Spleen (tissue), 11 donors: ENCODE data around the gene FAM120B. TPM values are rescaled to one million over a fixed set of nuclear protein-coding genes. Genes with fewer than 3 reads are reported as not detected.

Source experiments
- DNase-seq: peaks from one replicate; pipeline ENCODE4 v3.0.0-alpha.2; 2020
- H3K27ac ChIP-seq, 8 donors: fragments of 200-600 bp; sonication (generic) in 7 of 8; 1 replicate in 4 of 8; 2 replicates in 4 of 8; pipeline versions ENCODE4 v1.5.0 to v1.8.0; 2016 to 2021; ENCODE audit warnings: inconsistent platforms in 4 of 8, mild to moderate bottlenecking in 4 of 8, moderate library complexity in 1 of 8
- H3K27me3 ChIP-seq, 7 donors: fragments of 200-600 bp; sonication (generic) in 6 of 7; replicated peaks in 1 of 7; 1 replicate in 4 of 7; 2 replicates in 3 of 7; pipeline versions ENCODE4 v1.5.0 to v1.8.0; 2016 to 2021; ENCODE audit warnings: inconsistent platforms in 3 of 7, mild to moderate bottlenecking in 1 of 7
- H3K36me3 ChIP-seq, 6 donors: fragments of 200-600 bp; sonication (generic) in 5 of 6; 1 replicate in 4 of 6; 2 replicates in 2 of 6; pipeline versions ENCODE4 v1.5.0 to v1.8.0; 2016 to 2021; ENCODE audit warnings: inconsistent platforms in 2 of 6
- H3K4me1 ChIP-seq, 6 donors: fragments of 200-600 bp; sonication (generic) in 5 of 6; 1 replicate in 3 of 6; 2 replicates in 3 of 6; pipeline versions ENCODE4 v1.5.0 to v1.8.0; 2016 to 2021; ENCODE audit warnings: inconsistent platforms in 3 of 6
- H3K4me3 ChIP-seq, 8 donors: fragments of 200-600 bp; sonication (generic) in 7 of 8; 1 replicate in 4 of 8; 2 replicates in 4 of 8; pipeline versions ENCODE4 v1.5.0 to v1.8.0; 2016 to 2021; ENCODE audit warnings: inconsistent platforms in 4 of 8, mild to moderate bottlenecking in 4 of 8, moderate library complexity in 2 of 8
- H3K9me3 ChIP-seq, 8 donors: fragments of 200-600 bp; sonication (generic) in 7 of 8; 1 replicate in 4 of 8; 2 replicates in 4 of 8; pipeline versions ENCODE4 v1.5.0 to v1.8.0; 2016 to 2021; ENCODE audit warnings: inconsistent platforms in 4 of 8
- CTCF ChIP-seq, 11 experiments: fragments of 200-600 bp in 7 of 11; fragments of 450-650 bp in 4 of 11; sonication (generic) in 4 of 11; IDR thresholded peaks in 8 of 11; conservative IDR thresholded peaks in 3 of 11; 1 replicate in 7 of 11; 2 replicates in 4 of 11; pipeline versions ENCODE4 v1.4.0 to v1.8.0; 2016 to 2021; ENCODE audit warnings: antibody characterized with exemption in 11 of 11, inconsistent platforms in 4 of 11, mild to moderate bottlenecking in 1 of 11
- POLR2A ChIP-seq, 3 donors: fragments of 450-650 bp; IDR thresholded peaks; one replicate each; pipeline ENCODE4 v1.5.1; 2017; ENCODE audit warnings: antibody characterized with exemption in 3 of 3, mild to moderate bottlenecking in 1 of 3
- POLR2AphosphoS5 ChIP-seq, 3 donors: sonication (generic); formaldehyde crosslinking; IDR thresholded peaks; one replicate each; pipeline ENCODE4 v1.5.1; 2017; ENCODE audit warnings: antibody characterized with exemption in 3 of 3
- WGBS, 5 donors: extraction: QIAGEN DNeasy Blood & Tissue Kit in 3 of 5; methylation state at CpG; one replicate each; pipeline versions ENCODE4 v1.1.5 to v1.1.7; 2013 to 2018; 5-methylcytosine and 5-hydroxymethylcytosine counted together
- intact Hi-C: fragments of 100-400 bp; cut with DNase I; formaldehyde crosslinking; loops from one replicate; pipeline ENCODE4 v1.15.0; 2023; ENCODE audit warnings: low total_unique reads
- polyA plus RNA-seq, 3 donors: library from polyadenylated mRNA; stranded (reverse); fragments of 200-250 nt; gene quantifications; one replicate each; pipeline ENCODE4 v1.2.1, GENCODE V29; 2013
- total RNA-seq, 7 donors: library from RNA; depleted of rRNA in 3 of 7; stranded (reverse); fragments of >200 nt in 3 of 7; fragmentation: NEBNext Ultra II Directional in 4 of 7; extraction: Animal tissue kit (Norgen Biotek cat#: 25700) in 4 of 7; gene quantifications; one replicate each; pipeline versions ENCODE4 v1.1.0 to v1.2.1, GENCODE V29; 2016 to 2021
- donor health status: healthy with polysubstance abuse.
- donor health status: DM: no; HTN: no; CAD: no; lungs with moderate emphysema.
- donor health status: DM: no; HTN: no; CAD: no.
- donor health status: Bipolar disorder and iron deficiency.
- donor health status: healthy.
- donor health status: DM: no; HTN: no; CAD: no.
- donor health status: DM: yes; HTN: yes; CAD: no.

The FAM120B gene
- total and polyA plus RNA-seq, 10 donors = 7.6 to 41.2 (median 26.8) TPM

- Histone ChIP-seq H3K4me3 (no peak overlapping the region), H3K4me1 (no peaks in the 10 kb centered on the region), H3K27me3 (no peaks in the 10 kb centered on the region), H3K27ac (no peak overlapping the region), H3K9me3 (no peaks in the 10 kb centered on the region), H3K36me3 (peaks cover 2 to 93% (median 66%) of the 10 kb centered on the region in 6 donors)
- intact Hi-C loops = no loop called here
- DNase-seq = no peak
- TF ChIP-seq CTCF (IDR thresholded peaks at IDR 0.05 in 8 of 11, conservative IDR thresholded peaks at IDR 0.05 in 3 of 11) (no peak), POLR2AphosphoS5 (IDR thresholded peaks at IDR 0.05) (no peak), POLR2A (IDR thresholded peaks at IDR 0.05) (no peak)
- 87 to 91% (median 90%) methylated on average over 13 of the region's 13 CpGs for WGBS, 5 donors
Observed at GRCh38 chr6:170402318-170403040, 95.9 kb downstream of the FAM120B start.

GRCh38 chr6:170403451-170403850, 96.9 kb downstream of the FAM120B start:
- WGBS, 5 donors = 75 to 89% (median 86%) methylated on average over 3 of the region's 3 CpGs
- Histone ChIP-seq H3K9me3 (no peaks in the 10 kb centered on the region), H3K36me3 (peaks cover 2 to 87% (median 61%) of the 10 kb centered on the region in 6 donors), H3K4me1 (no peaks in the 10 kb centered on the region), H3K27me3 (no peaks in the 10 kb centered on the region), H3K27ac (no peak overlapping the region), H3K4me3 (no peak overlapping the region)
- intact Hi-C loops = no loop called here
- no peak for TF ChIP-seq POLR2AphosphoS5 (IDR thresholded peaks at IDR 0.05)
- TF ChIP-seq CTCF (IDR thresholded peaks at IDR 0.05 in 8 of 11, conservative IDR thresholded peaks at IDR 0.05 in 3 of 11) = no peak
- no peak for TF ChIP-seq POLR2A (IDR thresholded peaks at IDR 0.05)
- DNase-seq = no peak

GRCh38 chr6:170404036-170404435, 97.5 kb downstream of the FAM120B start:
- no peak for DNase-seq
- Histone ChIP-seq H3K36me3 (peaks cover 2 to 81% (median 61%) of the 10 kb centered on the region in 6 donors), H3K4me1 (no peaks in the 10 kb centered on the region), H3K9me3 (no peaks in the 10 kb centered on the region), H3K27me3 (no peaks in the 10 kb centered on the region), H3K27ac (no peak overlapping the region), H3K4me3 (no peak overlapping the region)
- intact Hi-C loops = no loop called here
- 83 to 87% (median 85%) methylated on average over 9 of the region's 9 CpGs for WGBS, 5 donors
- no peak for TF ChIP-seq CTCF (IDR thresholded peaks at IDR 0.05 in 8 of 11, conservative IDR thresholded peaks at IDR 0.05 in 3 of 11)
- no peak for TF ChIP-seq POLR2A (IDR thresholded peaks at IDR 0.05)
- no peak for TF ChIP-seq POLR2AphosphoS5 (IDR thresholded peaks at IDR 0.05)

GRCh38 chr6:170404697-170405096, 98.1 kb downstream of the FAM120B start:
- Histone ChIP-seq H3K27ac (no peak overlapping the region), H3K4me3 (no peak overlapping the region), H3K9me3 (peaks cover 0 to 2% (median 0%) of the 10 kb centered on the region in 8 donors), H3K27me3 (no peaks in the 10 kb centered on the region), H3K4me1 (no peaks in the 10 kb centered on the region), H3K36me3 (peaks cover 2 to 76% (median 61%) of the 10 kb centered on the region in 6 donors)
- intact Hi-C loops = no loop called here
- no peak for DNase-seq
- WGBS, 5 donors = 94 to 97% (median 96%) methylated on average over 6 of the region's 6 CpGs
- TF ChIP-seq POLR2AphosphoS5 (IDR thresholded peaks at IDR 0.05) (no peak), CTCF (IDR thresholded peaks at IDR 0.05 in 8 of 11, conservative IDR thresholded peaks at IDR 0.05 in 3 of 11) (no peak), POLR2A (IDR thresholded peaks at IDR 0.05) (no peak)
